ENCODE measurements around the gene PHC1. TPM values are rescaled to one million over a fixed set of nuclear protein-coding genes. Genes with fewer than 3 reads are reported as not detected.
"Not testable (repeated sequence)": the region's sequence is repeated elsewhere in the genome, so short reads cannot be mapped to it uniquely, and the experiment has no call there.

The PHC1 gene
- polyA plus RNA-seq, 1 of the 3 experiments (the other 2 are of a cell fraction) = 27.0 TPM

- Histone ChIP-seq H3K27ac (ENCODE audit: low read depth in 2 of 2, low read length in 1 of 2) (no peak overlapping the region), H3K4me2 (no peak overlapping the region), H3K27me3 (ENCODE audit: insufficient read depth) (no peaks in the 10 kb centered on the region), H4K20me1 (ENCODE audit: insufficient read depth) (no peaks in the 10 kb centered on the region), H3K36me3 (replicated peaks in 1 of 2; ENCODE audit: control insufficient read depth in 1 of 2, insufficient read depth in 2 of 2, low read length in 1 of 2) (peaks cover 14 to 49% of the 10 kb centered on the region in 2 experiments), H3K9ac (no peak overlapping the region), H3K79me2 (ENCODE audit: insufficient read depth) (no peaks in the 10 kb centered on the region), H3K9me2 (no peaks in the 10 kb centered on the region), H3K4me1 (ENCODE audit: control insufficient read depth in 1 of 2, insufficient read depth in 2 of 2, low read depth in 1 of 2, low read length in 1 of 2) (no peaks in the 10 kb centered on the region), H2AFZ (ENCODE audit: low read depth) (no peak overlapping the region), H3F3A (replicated peaks; ENCODE audit: insufficient read depth) (no peaks in the 10 kb centered on the region), H3K9me3 (no peaks in the 10 kb centered on the region), H3K4me3 (ENCODE audit: low read depth in 2 of 2, low read length in 1 of 2) (no peak overlapping the region)
- 92% methylated on average over 6 of the region's 7 CpGs for WGBS (ENCODE audit: low lambda C conversion rate)
- ChIA-PET POLR2A (no interaction called here), CTCF (no interaction called here)
- TF ChIP-seq JUND (IDR thresholded peaks at IDR 0.05) (no peak), RCOR1 (IDR thresholded peaks at IDR 0.05; ENCODE audit: low read length) (no peak)
- no peak for DNase-seq
Measured at GRCh38 chr12:8936735-8937134, 22.4 kb downstream of the PHC1 start.

DNA sequence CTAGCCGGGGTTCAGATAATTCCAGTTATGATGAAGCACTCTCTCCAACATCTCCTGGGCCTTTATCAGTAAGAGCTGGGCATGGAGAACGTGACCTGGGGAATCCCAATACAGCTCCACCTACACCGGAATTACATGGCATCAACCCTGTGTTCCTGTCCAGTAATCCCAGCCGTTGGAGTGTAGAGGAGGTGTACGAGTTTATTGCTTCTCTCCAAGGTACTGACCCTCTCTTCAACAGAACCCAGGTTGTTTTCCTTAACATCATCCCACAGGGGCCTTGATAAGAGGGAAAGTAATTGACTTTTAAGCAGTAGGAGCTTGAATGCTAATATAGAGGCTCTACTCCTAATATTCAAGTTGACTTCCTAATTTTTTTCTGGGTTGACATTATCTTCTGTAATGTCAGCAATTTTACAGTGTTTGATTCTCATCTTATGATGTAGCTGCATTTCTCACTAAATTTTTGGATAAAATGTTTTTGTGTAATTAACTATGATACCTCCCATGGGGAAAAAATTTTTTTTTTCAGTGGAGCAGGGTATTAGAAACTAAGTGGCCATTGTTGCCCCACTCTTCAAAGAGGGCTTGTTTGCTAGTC lies 23.6 kb downstream of the PHC1 start:
- H3K27me3 ChIP-seq (ENCODE audit: insufficient read depth); H2AFZ ChIP-seq (ENCODE audit: low read depth); H3K4me3 ChIP-seq (ENCODE audit: low read depth in 2 of 2, low read length in 1 of 2); H3K9ac ChIP-seq; H4K20me1 ChIP-seq (ENCODE audit: insufficient read depth); H3K9me3 ChIP-seq; DNase-seq; H3K4me1 ChIP-seq (ENCODE audit: control insufficient read depth in 1 of 2, insufficient read depth in 2 of 2, low read depth in 1 of 2, low read length in 1 of 2); H3F3A ChIP-seq (replicated peaks; ENCODE audit: insufficient read depth); POLR2A ChIA-PET; H3K27ac ChIP-seq (ENCODE audit: low read depth in 2 of 2, low read length in 1 of 2); H3K9me2 ChIP-seq; H3K79me2 ChIP-seq (ENCODE audit: insufficient read depth); H3K4me2 ChIP-seq: not testable (repeated sequence)
- CTCF ChIA-PET = interaction anchor here (0.7 to 1.4 kb wide), 4 partner anchors 12 to 284 kb away, joined by 3 to 4 read pairs (median 3); partner anchors contain the start of gene M6PR
- peaks cover 26 to 51% of the 10 kb centered on the region in 2 experiments for H3K36me3 ChIP-seq (replicated peaks in 1 of 2; ENCODE audit: control insufficient read depth in 1 of 2, insufficient read depth in 2 of 2, low read length in 1 of 2)
- WGBS (ENCODE audit: low lambda C conversion rate) = 96% methylated on average over 3 of the region's 5 CpGs

- H4K20me1 ChIP-seq (ENCODE audit: insufficient read depth) = peaks cover 8% of the 10 kb centered on the region; the same call in 1 of the 2 replicates
- H2AFZ ChIP-seq (ENCODE audit: low read depth) = no peak overlapping the region
- H3K4me2 ChIP-seq = no peak overlapping the region
- H3K36me3 ChIP-seq (replicated peaks in 1 of 2; ENCODE audit: control insufficient read depth in 1 of 2, insufficient read depth in 2 of 2, low read length in 1 of 2) = peaks cover 52 to 64% of the 10 kb centered on the region in 2 experiments
- CTCF ChIA-PET = no interaction called here
- H3K4me3 ChIP-seq (ENCODE audit: low read depth in 2 of 2, low read length in 1 of 2) = no peak overlapping the region
- no peaks in the 10 kb centered on the region; a peak in 1 of 4 replicates for H3K4me1 ChIP-seq (ENCODE audit: control insufficient read depth in 1 of 2, insufficient read depth in 2 of 2, low read depth in 1 of 2, low read length in 1 of 2)
- no peaks in the 10 kb centered on the region for H3K27me3 ChIP-seq (ENCODE audit: insufficient read depth)
- WGBS (ENCODE audit: low lambda C conversion rate) = 88% methylated on average over 5 of the region's 5 CpGs
- TF ChIP-seq FOXM1 (IDR thresholded peaks at IDR 0.05; ENCODE audit: low read depth) (no peak), GATA2 (CRISPR knock-in tag; IDR thresholded peaks at IDR 0.05) (no peak), MXI1 (IDR thresholded peaks at IDR 0.05; ENCODE audit: low read depth, low read length) (no peak), TEAD4 (IDR thresholded peaks at IDR 0.05; ENCODE audit: borderline replicate concordance, insufficient read depth) (no peak), RCOR1 (IDR thresholded peaks at IDR 0.05; ENCODE audit: low read length) (no peak), NRF1 (IDR thresholded peaks at IDR 0.05; ENCODE audit: low read depth, low read length) (no peak), TAF1 (IDR thresholded peaks at IDR 0.05; ENCODE audit: borderline replicate concordance, low read depth, low read length) (no peak), NFIC (IDR thresholded peaks at IDR 0.05; ENCODE audit: borderline replicate concordance) (no peak), USF2 (IDR thresholded peaks at IDR 0.05; ENCODE audit: borderline replicate concordance, low read depth, low read length) (no peak), EP300 (IDR thresholded peaks at IDR 0.05; ENCODE audit: borderline replicate concordance in 1 of 2, low read depth in 1 of 2, low read length in 1 of 2) (no peak), YY1 (IDR thresholded peaks at IDR 0.05; ENCODE audit: low read depth) (no peak)
- TF ChIP-seq, protein P1, sequence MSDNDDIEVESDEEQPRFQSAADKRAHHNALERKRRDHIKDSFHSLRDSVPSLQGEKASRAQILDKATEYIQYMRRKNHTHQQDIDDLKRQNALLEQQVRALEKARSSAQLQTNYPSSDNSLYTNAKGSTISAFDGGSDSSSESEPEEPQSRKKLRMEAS (IDR thresholded peaks at IDR 0.05; ENCODE audit: low read depth) = no peak
- TF ChIP-seq, protein P2, sequence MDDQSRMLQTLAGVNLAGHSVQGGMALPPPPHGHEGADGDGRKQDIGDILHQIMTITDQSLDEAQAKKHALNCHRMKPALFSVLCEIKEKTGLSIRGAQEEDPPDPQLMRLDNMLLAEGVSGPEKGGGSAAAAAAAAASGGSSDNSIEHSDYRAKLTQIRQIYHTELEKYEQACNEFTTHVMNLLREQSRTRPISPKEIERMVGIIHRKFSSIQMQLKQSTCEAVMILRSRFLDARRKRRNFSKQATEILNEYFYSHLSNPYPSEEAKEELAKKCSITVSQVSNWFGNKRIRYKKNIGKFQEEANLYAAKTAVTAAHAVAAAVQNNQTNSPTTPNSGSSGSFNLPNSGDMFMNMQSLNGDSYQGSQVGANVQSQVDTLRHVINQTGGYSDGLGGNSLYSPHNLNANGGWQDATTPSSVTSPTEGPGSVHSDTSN (IDR thresholded peaks at IDR 0.05) = no peak
- H3K9me2 ChIP-seq = no peaks in the 10 kb centered on the region
- no peak for DNase-seq
- no peak overlapping the region for H3K9ac ChIP-seq
- peaks cover 7% of the 10 kb centered on the region for H3F3A ChIP-seq (replicated peaks; ENCODE audit: insufficient read depth)
- H3K79me2 ChIP-seq (ENCODE audit: insufficient read depth) = peaks cover 23% of the 10 kb centered on the region; the same call in 1 of the 2 replicates
- no peaks in the 10 kb centered on the region for H3K9me3 ChIP-seq
- no peak overlapping the region; a peak in 1 of 4 replicates for H3K27ac ChIP-seq (ENCODE audit: low read depth in 2 of 2, low read length in 1 of 2)
- POLR2A ChIA-PET = no interaction called here
Measured at GRCh38 chr12:8941691-8942478, 27.6 kb downstream of the PHC1 start.
